NOMO-1 treated with dmso at 0.1 percent for 144 hours (cell line): Measurements from ENCODE around the gene STK39.

Source experiments
- DNase-seq: peaks from one replicate; lab custom pipeline; 2025; ENCODE audit not compliant: unreplicated experiment; lab: John Stamatoyannopoulos, UW

Gene STK39

GRCh38 chr2:167965907-167966761, 281.3 kb downstream of the STK39 start:
- no peak for DNase-seq

- no peak for DNase-seq
Measured at GRCh38 chr2:167964650-167965413, 282.6 kb downstream of the STK39 start.

- DNase-seq = no peak
Measured at GRCh38 chr2:167963899-167964649, 283.3 kb downstream of the STK39 start.

- no peak for DNase-seq
Measured at GRCh38 chr2:167962436-167963226, 284.8 kb downstream of the STK39 start.

GRCh38 chr2:167961536-167962048, 285.8 kb downstream of the STK39 start:
- no peak for DNase-seq

GRCh38 chr2:167960089-167960747, 287.2 kb downstream of the STK39 start:
- DNase-seq = no peak

GRCh38 chr2:167957662-167958061, 289.7 kb downstream of the STK39 start:
- DNase-seq = no peak

- no peak for DNase-seq
Measured at GRCh38 chr2:167955264-167955906, 292.0 kb downstream of the STK39 start.

- no peak for DNase-seq
Measured at GRCh38 chr2:167954495-167954894, 292.9 kb downstream of the STK39 start.

GRCh38 chr2:167953776-167954175, 293.6 kb downstream of the STK39 start:
- DNase-seq = no peak

- no peak for DNase-seq
Measured at GRCh38 chr2:167950571-167950970, 296.8 kb downstream of the STK39 start.

GRCh38 chr2:167946441-167946841, 301.0 kb downstream of the STK39 start:
- no peak for DNase-seq

GRCh38 chr2:167945660-167946368, 301.6 kb downstream of the STK39 start:
- no peak for DNase-seq

GRCh38 chr2:167944825-167945659, 302.4 kb downstream of the STK39 start:
- no peak for DNase-seq

GRCh38 chr2:167943897-167944296, 303.5 kb downstream of the STK39 start:
- no peak for DNase-seq

GRCh38 chr2:167943368-167943767, 304.0 kb downstream of the STK39 start:
- no peak for DNase-seq

GRCh38 chr2:167942366-167943081, 304.9 kb downstream of the STK39 start:
- DNase-seq = no peak
